Left colon (tissue), 2 donors: ENCODE results near the gene SRP9. TPM values are rescaled to one million over a fixed set of nuclear protein-coding genes. Genes with fewer than 3 reads are reported as not detected.
"Not testable (repeated sequence)": the region's sequence is repeated elsewhere in the genome, so short reads cannot be mapped to it uniquely, and the experiment has no call there.

ENCODE experiments used
- ATAC-seq: fragments of 200-7000 bp; cut with Tn5 transposase; one replicate; pipeline ENCODE4 v1.9.1; 2020; ENCODE audit warnings: mild to moderate bottlenecking, moderate library complexity
- DNase-seq, 2 donors: peaks; one replicate each; pipeline ENCODE4 v3.0.0-alpha.2; 2020
- intact Hi-C, 2 donors: fragments of 100-400 bp; cut with DNase I in 1 of 2; cut with micrococcal nuclease in 1 of 2; formaldehyde crosslinking; loops; one replicate each; pipeline versions ENCODE4 v1.11.2 to v1.14.0; 2022; cut with DNase I, micrococcal nuclease
- total RNA-seq, 2 donors: library from RNA; stranded (reverse); fragmentation: NEBNext Ultra II Directional; extraction: Animal tissue kit (Norgen Biotek cat#: 25700); gene quantifications; one replicate each; pipeline ENCODE4 v1.2.1, GENCODE V29; 2021
- donor health status: DM: no; HTN: no; CAD: no.
- donor health status: DM: yes; HTN: yes; CAD: no.

The SRP9 gene
- total RNA-seq, 2 donors from 2014 or later = 186 to 202 TPM

GRCh38 chr1:225750875-225751824 is 26.5 kb upstream of the SRP9 start:
- DNase-seq (no peak), ATAC-seq (no peak)
- intact Hi-C loops = loop anchor here in 1 of 2 donors (5.0 kb wide), 1 partner anchor 154 kb away; no protein-coding TSS in a partner anchor

GRCh38 chr1:225752245-225752644 is 25.4 kb upstream of the SRP9 start:
- intact Hi-C loops = loop anchor here in 1 of 2 donors (5.0 kb wide), 1 partner anchor 155 kb away; no protein-coding TSS in a partner anchor
- ATAC-seq = no peak
- DNase-seq = no peak

- intact Hi-C loops = loop anchor here in 1 of 2 donors (5.0 kb wide), 1 partner anchor 158 kb away; no protein-coding TSS in a partner anchor
- no peak for DNase-seq
These were observed 22.5 kb upstream of the SRP9 start for GRCh38 chr1:225754940-225755641.

GRCh38 chr1:225755671-225756319 is 21.8 kb upstream of the SRP9 start:
- intact Hi-C loops = no loop called here
- no peak for ATAC-seq
- DNase-seq = no peak

More at GRCh38 chr1:225754940-225755641, 22.5 kb upstream of the SRP9 start:
- ATAC-seq = peak; percentile 82

- ATAC-seq (peak; percentile 77), DNase-seq (no peak)
- intact Hi-C loops = no loop called here
These were observed 19.5 kb upstream of the SRP9 start for GRCh38 chr1:225757927-225758656.

GRCh38 chr1:225759972-225760371 is 17.7 kb upstream of the SRP9 start:
- not testable (repeated sequence) for DNase-seq, ATAC-seq
- intact Hi-C loops = loop anchor here in 1 of 2 donors (10.0 kb wide), 1 partner anchor 95 kb away; no protein-coding TSS in a partner anchor

GRCh38 chr1:225760531-225760930 is 17.1 kb upstream of the SRP9 start:
- intact Hi-C loops = loop anchor here in 1 of 2 donors (10.0 kb wide), 1 partner anchor 96 kb away; no protein-coding TSS in a partner anchor
- ATAC-seq = no peak

GRCh38 chr1:225761395-225761794 is 16.2 kb upstream of the SRP9 start:
- DNase-seq, ATAC-seq: not testable (repeated sequence)
- intact Hi-C loops = loop anchor here in 1 of 2 donors (10.0 kb wide), 1 partner anchor 97 kb away; no protein-coding TSS in a partner anchor

More at GRCh38 chr1:225760531-225760930, 17.1 kb upstream of the SRP9 start:
- no peak for DNase-seq

GRCh38 chr1:225762002-225762441 is 15.6 kb upstream of the SRP9 start:
- DNase-seq = no peak
- no peak for ATAC-seq
- intact Hi-C loops = loop anchor here in 1 of 2 donors (10.0 kb wide), 1 partner anchor 97 kb away; no protein-coding TSS in a partner anchor

GRCh38 chr1:225762444-225762843 is 15.2 kb upstream of the SRP9 start:
- ATAC-seq (no peak), DNase-seq (no peak)
- intact Hi-C loops = loop anchor here in 1 of 2 donors (10.0 kb wide), 1 partner anchor 98 kb away; no protein-coding TSS in a partner anchor

- ATAC-seq = no peak
- intact Hi-C loops = loop anchor here in 1 of 2 donors (10.0 kb wide), 1 partner anchor 99 kb away; no protein-coding TSS in a partner anchor
- no peak for DNase-seq
These were observed 13.7 kb upstream of the SRP9 start for GRCh38 chr1:225763716-225764548.

- ATAC-seq = no peak
- no peak for DNase-seq
- intact Hi-C loops = loop anchor here in 1 of 2 donors (10.0 kb wide), 1 partner anchor 101 kb away; no protein-coding TSS in a partner anchor
These were observed 11.5 kb upstream of the SRP9 start for GRCh38 chr1:225765982-225766674.

- intact Hi-C loops = loop anchor here in 1 of 2 donors (10.0 kb wide), 1 partner anchor 102 kb away; no protein-coding TSS in a partner anchor
- DNase-seq (peak in 1 of 2 donors; percentile 56), ATAC-seq (peak; percentile 26)
These were observed 10.5 kb upstream of the SRP9 start for GRCh38 chr1:225766967-225767633.

GRCh38 chr1:225767634-225768540 is 9.7 kb upstream of the SRP9 start:
- intact Hi-C loops = loop anchor here in 1 of 2 donors (10.0 kb wide), 1 partner anchor 103 kb away; no protein-coding TSS in a partner anchor
- ATAC-seq = peak; percentile 28
- peak; percentile 45 to 46 for DNase-seq
